GM23338 (cell line): ENCODE data around the gene ERCC1. TPM values are rescaled to one million over a fixed set of nuclear protein-coding genes. Genes with fewer than 3 reads are reported as not detected.

Experiments used
- ATAC-seq: fragments of 200-7000 bp; cut with Tn5 transposase; 3 replicates; pipeline ENCODE4 v1.9.1; 2020
- DNase-seq: peaks from one replicate; pipeline ENCODE4 v3.0.0-alpha.2; 2015; ENCODE audit warnings: low spot score
- H2AFZ ChIP-seq: fragments of 200-600 bp; sonication (generic); 2 replicates; pipeline ENCODE4 v1.8.0; 2016; ENCODE audit warnings: antibody characterized with exemption, mild to moderate bottlenecking, moderate library complexity
- H3F3A ChIP-seq: fragments of 200-600 bp; sonication (generic); replicated peaks from 2 replicates; pipeline ENCODE4 v1.8.0; 2017; ENCODE audit warnings: antibody characterized with exemption, mixed run types, low read depth
- H3K27ac ChIP-seq: fragments of 200-600 bp; sonication (generic); 2 replicates; pipeline ENCODE4 v1.6.1; 2016; ENCODE audit warnings: low read depth
- H3K27me3 ChIP-seq: fragments of 200-600 bp; sonication (generic); 2 replicates; pipeline ENCODE4 v1.8.0; 2016; ENCODE audit warnings: mild to moderate bottlenecking, mixed run types, moderate library complexity; ENCODE audit not compliant: insufficient read depth
- H3K36me3 ChIP-seq: fragments of 200-600 bp; sonication (generic); 2 replicates; pipeline ENCODE4 v1.8.0; 2016; ENCODE audit warnings: mild to moderate bottlenecking; ENCODE audit not compliant: insufficient read depth
- H3K4me1 ChIP-seq: fragments of 200-600 bp; sonication (generic); 2 replicates; pipeline ENCODE4 v1.8.0; 2016; ENCODE audit warnings: mild to moderate bottlenecking, moderate library complexity; ENCODE audit not compliant: insufficient read depth
- H3K4me2 ChIP-seq: fragments of 200-600 bp; sonication (generic); 2 replicates; pipeline ENCODE4 v1.7.1; 2017; ENCODE audit warnings: mixed run types
- H3K4me3 ChIP-seq: fragments of 200-600 bp; sonication (generic); 2 replicates; pipeline ENCODE4 v1.6.1; 2016; ENCODE audit warnings: mixed run types
- H3K79me2 ChIP-seq: fragments of 200-600 bp; sonication (generic); replicated peaks from 2 replicates; pipeline ENCODE4 v1.8.0; 2017; ENCODE audit warnings: mild to moderate bottlenecking; ENCODE audit not compliant: insufficient read depth
- H3K9me2 ChIP-seq: fragments of 200-600 bp; sonication (generic); 2 replicates; pipeline ENCODE4 v1.8.0; 2017; ENCODE audit not compliant: insufficient read depth
- H4K20me1 ChIP-seq: fragments of 200-600 bp; sonication (generic); replicated peaks from 2 replicates; pipeline ENCODE4 v1.8.0; 2017; ENCODE audit warnings: mild to moderate bottlenecking; ENCODE audit not compliant: insufficient read depth
- H3K27ac Mint-ChIP-seq: 2 replicates; pipeline ENCODE4 v1.8.0; 2020; ENCODE audit warnings: inconsistent platforms, mild to moderate bottlenecking, moderate library complexity, mixed read lengths
- H3K27me3 Mint-ChIP-seq: 3 replicates; pipeline ENCODE4 v1.8.0; 2022; ENCODE audit warnings: low read depth, mild to moderate bottlenecking, moderate library complexity, mixed read lengths, inconsistent platforms; ENCODE audit not compliant: insufficient read depth, poor library complexity
- H3K36me3 Mint-ChIP-seq: 3 replicates; pipeline ENCODE4 v1.8.0; 2021; ENCODE audit warnings: low read depth, mild to moderate bottlenecking, inconsistent platforms, moderate library complexity, mixed read lengths
- H3K4me1 Mint-ChIP-seq: 3 replicates; pipeline ENCODE4 v1.8.0; 2020; ENCODE audit warnings: mild to moderate bottlenecking, inconsistent platforms, mixed read lengths
- H3K4me3 Mint-ChIP-seq: 3 replicates; pipeline ENCODE4 v1.8.0; 2021; ENCODE audit warnings: moderate library complexity, mild to moderate bottlenecking, inconsistent platforms, mixed read lengths
- H3K9me3 Mint-ChIP-seq: 3 replicates; pipeline ENCODE4 v1.8.0; 2020; ENCODE audit warnings: moderate library complexity, mild to moderate bottlenecking, inconsistent platforms, mixed read lengths
- CREB1 ChIP-seq: fragments of 250-450 bp; sonication (Bioruptor Pico); IDR thresholded peaks from 2 replicates; pipeline ENCODE4 v1.5.0; 2020; ENCODE audit warnings: low read depth, mild to moderate bottlenecking, moderate library complexity
- CTCF ChIP-seq, 2 experiments: fragments of 200-600 bp in 1 of 2; sonication (generic) in 1 of 2; conservative IDR thresholded peaks; 2 replicates each; pipeline versions ENCODE4 v1.5.1 to v1.6.1; 2016 to 2017; ENCODE audit warnings: antibody characterized with exemption in 2 of 2, low read depth in 2 of 2, mild to moderate bottlenecking in 2 of 2, moderate library complexity in 1 of 2
- EZH2 ChIP-seq: fragments of 200-600 bp; sonication (generic); IDR thresholded peaks from one replicate; pipeline ENCODE4 v1.8.0; 2017; ENCODE audit warnings: antibody characterized with exemption, mild to moderate bottlenecking, low read depth; ENCODE audit not compliant: unreplicated experiment
- EZH2phosphoT487 ChIP-seq: fragments of 200-600 bp; sonication (generic); IDR thresholded peaks from one replicate; pipeline ENCODE4 v1.8.1; 2018; ENCODE audit warnings: antibody characterized with exemption; ENCODE audit not compliant: unreplicated experiment
- POLR2AphosphoS5 ChIP-seq: IDR thresholded peaks from 2 replicates; pipeline ENCODE4 v1.6.1; 2016; ENCODE audit warnings: antibody characterized with exemption, low read depth
- STAT1 ChIP-seq: IDR thresholded peaks from one replicate; pipeline ENCODE4 v1.6.1; 2016; ENCODE audit warnings: antibody characterized with exemption; ENCODE audit not compliant: unreplicated experiment
- ZNF331 ChIP-seq: fragments of 250-450 bp; sonication (Bioruptor Pico); IDR thresholded peaks from 2 replicates; pipeline ENCODE4 v1.5.0; 2020; ENCODE audit warnings: low read depth, mild to moderate bottlenecking, moderate library complexity
- ZNF462 ChIP-seq: fragments of 250-450 bp; sonication (Bioruptor Pico); IDR thresholded peaks from 2 replicates; pipeline ENCODE4 v1.5.0; 2020; ENCODE audit warnings: mild to moderate bottlenecking, moderate library complexity
- polyA plus RNA-seq: library from polyadenylated mRNA; unstranded; fragments of >200 nt; fragmentation: Nextera tagmentation; extraction: Ambion mirVana; gene quantifications from 2 replicates; pipeline ENCODE4 v1.2.1, GENCODE V29; 2016
- total RNA-seq: library from RNA; depleted of rRNA; stranded (reverse); fragments of >200 nt; shearing (Covaris generic); gene quantifications from 2 replicates; pipeline ENCODE4 v1.2.3, GENCODE V29; 2014

Gene ERCC1
- total and polyA plus RNA-seq, 2 experiments from 2014 or later = 39.0 to 52.3 TPM

- TF ChIP-seq ZNF462 (CRISPR knock-in tag) = no peak
- TF ChIP-seq STAT1 = no peak
Observed at GRCh38 chr19:45419396-45419795, 4.3 kb downstream of the ERCC1 start (continued).

GRCh38 chr19:45418802-45419201, 4.9 kb downstream of the ERCC1 start:
- no peak for ATAC-seq
- H3K79me2 ChIP-seq = peaks cover 5% of the 10 kb centered on the region; the same call in 1 of the 2 replicates
- peaks cover 44% of the 10 kb centered on the region for H3K36me3 Mint-ChIP-seq
- TF ChIP-seq CTCF (conservative IDR thresholded peaks at IDR 0.05; ENCODE audit: low read depth in 2 of 2) (no peak), ZNF462 (CRISPR knock-in tag) (no peak), EZH2phosphoT487 (no peak), ZNF331 (CRISPR knock-in tag) (no peak), EZH2 (no peak), STAT1 (no peak), POLR2AphosphoS5 (no peak), CREB1 (CRISPR knock-in tag) (no peak)

More at GRCh38 chr19:45418802-45419201, 4.9 kb downstream of the ERCC1 start:
- Mint-ChIP-seq H3K9me3 (no peaks in the 10 kb centered on the region; the same call in 2 of the 3 replicates), H3K4me1 (peaks cover 13% of the 10 kb centered on the region), H3K27ac (no peak overlapping the region), H3K4me3 (no peak overlapping the region), H3K27me3 (peaks cover 20% of the 10 kb centered on the region)
- Histone ChIP-seq H3K9me2 (no peaks in the 10 kb centered on the region), H3K27ac (no peak overlapping the region), H3K4me1 (0 out of 2 replicates have a peak, but pooled peaks cover 4% of the 10 kb centered on the region), H3K4me3 (no peak overlapping the region), H3K4me2 (no peak overlapping the region), H3F3A (peaks cover under 1% of the 10 kb centered on the region; the same call in 1 of the 2 replicates), H4K20me1 (peaks cover 2% of the 10 kb centered on the region; the same call in 1 of the 2 replicates), H3K27me3 (no peaks in the 10 kb centered on the region), H3K36me3 (no peaks in the 10 kb centered on the region; the same call in 1 of the 2 replicates), H2AFZ (no peak overlapping the region)
- DNase-seq = no peak
